ENCODE measurements around the gene STPG4. TPM values are rescaled to one million over a fixed set of nuclear protein-coding genes. Genes with fewer than 3 reads are reported as not detected.
A peak's percentile ranks its signal among the peaks of the same experiment; 100 is the strongest.

The STPG4 gene
- total RNA-seq, 4 donors from 2014 or later = 0.64 to 1.2 (median 0.82) TPM; not detected in 1

- Histone ChIP-seq H3K36me3 (no peaks in the 10 kb centered on the region), H3K4me3 (no peak overlapping the region), H3K27ac (peak overlapping the region in 3 of 4 donors; percentile 9 to 52 (median 19)), H3K27me3 (no peaks in the 10 kb centered on the region), H3K4me1 (peaks cover 15 to 37% (median 20%) of the 10 kb centered on the region in 4 donors), H3K9me3 (no peaks in the 10 kb centered on the region)
- WGBS, 2 donors (ENCODE audit: low coverage in 1 of 2) = 56% methylated on average over 9 of the region's 9 CpGs; no CpG with 5 or more reads in 1 of the 2 donors
- DNase-seq = no peak
- intact Hi-C loops (cut with DNase I; ENCODE audit: low total_unique reads) = no loop called here
- in situ Hi-C loops (cut with MboI; ENCODE audit: low pct_ligation_motif_present in 1 of 4, low pct_unique_long_range_greater_than_20kb in 1 of 4, low sequenced_read_pairs in 3 of 4) = no loop called here
- TF ChIP-seq POLR2A (IDR thresholded peaks at IDR 0.05) (no peak), CTCF (IDR thresholded peaks at IDR 0.05) (no peak), POLR2AphosphoS5 (IDR thresholded peaks at IDR 0.05) (no peak), EP300 (IDR thresholded peaks at IDR 0.05; ENCODE audit: low read depth) (no peak)
Measured at GRCh38 chr2:47086054-47086471, 69.0 kb downstream of the STPG4 start.

- no peak for TF ChIP-seq EP300 (IDR thresholded peaks at IDR 0.05; ENCODE audit: low read depth)
- TF ChIP-seq POLR2A (IDR thresholded peaks at IDR 0.05) = no peak
- no peak for TF ChIP-seq CTCF (IDR thresholded peaks at IDR 0.05)
- TF ChIP-seq POLR2AphosphoS5 (IDR thresholded peaks at IDR 0.05) = no peak
- in situ Hi-C loops (cut with MboI; ENCODE audit: low pct_ligation_motif_present in 1 of 4, low pct_unique_long_range_greater_than_20kb in 1 of 4, low sequenced_read_pairs in 3 of 4) = no loop called here
- 78 to 83% methylated on average over 2 to 16 of the region's 17 CpGs for WGBS, 2 donors (ENCODE audit: low coverage in 1 of 2)
- H3K4me1 ChIP-seq = peaks cover 24 to 52% (median 34%) of the 10 kb centered on the region in 4 donors
- H3K36me3 ChIP-seq = no peaks in the 10 kb centered on the region
- intact Hi-C loops (cut with DNase I; ENCODE audit: low total_unique reads) = loop anchor here (2.0 kb wide), 1 partner anchor 69 kb away; no protein-coding TSS in a partner anchor
- peak overlapping the region; percentile 18 to 38 (median 23) for H3K27ac ChIP-seq
- no peaks in the 10 kb centered on the region for H3K27me3 ChIP-seq
- no peak for DNase-seq
- H3K4me3 ChIP-seq = no peak overlapping the region
- no peaks in the 10 kb centered on the region for H3K9me3 ChIP-seq
Measured at GRCh38 chr2:47083886-47084687, 71.0 kb downstream of the STPG4 start.

GRCh38 chr2:47083485-47083884, 71.6 kb downstream of the STPG4 start:
- WGBS, 2 donors (ENCODE audit: low coverage in 1 of 2) = 71 to 76% methylated on average over 1 to 3 of the region's 3 CpGs
- intact Hi-C loops (cut with DNase I; ENCODE audit: low total_unique reads) = loop anchor here (2.0 kb wide), 1 partner anchor 69 kb away; no protein-coding TSS in a partner anchor
- H3K27ac ChIP-seq = peak overlapping the region in 3 of 4 donors; percentile 18 to 38 (median 28)
- H3K9me3 ChIP-seq = no peaks in the 10 kb centered on the region
- H3K36me3 ChIP-seq = no peaks in the 10 kb centered on the region
- peaks cover 24 to 54% (median 33%) of the 10 kb centered on the region in 4 donors for H3K4me1 ChIP-seq
- TF ChIP-seq EP300 (IDR thresholded peaks at IDR 0.05; ENCODE audit: low read depth) (no peak), POLR2AphosphoS5 (IDR thresholded peaks at IDR 0.05) (no peak), POLR2A (IDR thresholded peaks at IDR 0.05) (no peak), CTCF (IDR thresholded peaks at IDR 0.05) (no peak)
- H3K4me3 ChIP-seq = no peak overlapping the region
- no peaks in the 10 kb centered on the region for H3K27me3 ChIP-seq
- in situ Hi-C loops (cut with MboI; ENCODE audit: low pct_ligation_motif_present in 1 of 4, low pct_unique_long_range_greater_than_20kb in 1 of 4, low sequenced_read_pairs in 3 of 4) = no loop called here
- DNase-seq = no peak

- Histone ChIP-seq H3K9me3 (no peaks in the 10 kb centered on the region), H3K36me3 (no peaks in the 10 kb centered on the region), H3K27ac (no peak overlapping the region), H3K4me1 (peaks cover 25 to 55% (median 33%) of the 10 kb centered on the region in 4 donors), H3K4me3 (no peak overlapping the region), H3K27me3 (no peaks in the 10 kb centered on the region)
- TF ChIP-seq CTCF (IDR thresholded peaks at IDR 0.05) = no peak
- TF ChIP-seq EP300 (IDR thresholded peaks at IDR 0.05; ENCODE audit: low read depth) = no peak
- no peak for TF ChIP-seq POLR2AphosphoS5 (IDR thresholded peaks at IDR 0.05)
- no peak for TF ChIP-seq POLR2A (IDR thresholded peaks at IDR 0.05)
- 95% methylated on average over 6 of the region's 6 CpGs; no CpG with 5 or more reads in 1 of the 2 donors for WGBS, 2 donors (ENCODE audit: low coverage in 1 of 2)
- intact Hi-C loops (cut with DNase I; ENCODE audit: low total_unique reads) (loop anchor here (2.0 kb wide), 1 partner anchor 70 kb away; no protein-coding TSS in a partner anchor), in situ Hi-C loops (cut with MboI; ENCODE audit: low pct_ligation_motif_present in 1 of 4, low pct_unique_long_range_greater_than_20kb in 1 of 4, low sequenced_read_pairs in 3 of 4) (no loop called here)
- no peak for DNase-seq
Measured at GRCh38 chr2:47083005-47083404, 72.1 kb downstream of the STPG4 start.

Measured in transverse colon (tissue), 4 donors.